C4-2B (cell line): ENCODE measurements around the gene CDK8.

Experiments
- CTCF ChIP-seq: fragments of 450-650 bp; conservative IDR thresholded peaks from 2 replicates; pipeline ENCODE4 v1.5.1; 2017; ENCODE audit warnings: mild to moderate bottlenecking
- ZFX ChIP-seq: fragments of 450-650 bp; IDR thresholded peaks from 2 replicates; pipeline ENCODE4 v1.6.1; 2017

- TF ChIP-seq CTCF (no peak), ZFX (no peak)
These were observed 89.0 kb downstream of the CDK8 start for GRCh38 chr13:26342898-26343297.
